ENCODE measurements around the gene HMG20A. TPM values are rescaled to one million over a fixed set of nuclear protein-coding genes. Genes with fewer than 3 reads are reported as not detected.

The HMG20A gene
- total and polyA plus RNA-seq, 10 of the 15 experiments (the other 5 are each of a cell fraction or from before 2014, with no cell fraction given) = 30.0 to 98.7 (median 46.8) TPM

GRCh38 chr15:77470235-77470634 lies 49.5 kb downstream of the HMG20A start:
- in situ Hi-C loops (cut with MboI) = no loop called here
- no peak overlapping the region for H3K9ac ChIP-seq (ENCODE audit: control insufficient read depth, insufficient read depth, low read length)
- peaks cover 4 to 36% of the 10 kb centered on the region in 2 experiments for H3K36me3 ChIP-seq (ENCODE audit: control insufficient read depth in 2 of 2, insufficient read depth in 2 of 2, low read length in 1 of 2)
- ChIA-PET POLR2A (no interaction called here), RAD21 (ENCODE audit: unreplicated experiment) (no interaction called here), SMC1A (ENCODE audit: uncharacterized antibody, unreplicated experiment) (no interaction called here), CTCF (no interaction called here)
- intact Hi-C loops (cut with micrococcal nuclease; ENCODE audit: unreplicated experiment) = no loop called here
- no peak for TF ChIP-seq FOXM1 (IDR thresholded peaks at IDR 0.05; ENCODE audit: low read depth, low read length)
- 0 out of 2 replicates have a peak, but pooled peaks have one; percentile 14 for TF ChIP-seq ATF7 (IDR thresholded peaks at IDR 0.05; ENCODE audit: low read depth)
- no TSS peak for BruUV-seq (replicated peaks)
- DNase-seq (ENCODE audit: low read depth, low spot score) (no peak), FAIRE-seq (no peak), ATAC-seq (no peak)
- no peaks in the 10 kb centered on the region for H3K79me2 ChIP-seq (ENCODE audit: control insufficient read depth, insufficient read depth, low read length)
- no peak overlapping the region for H3K4me2 ChIP-seq (ENCODE audit: control insufficient read depth, insufficient read depth)
- H4K20me1 ChIP-seq (ENCODE audit: control insufficient read depth, insufficient read depth) = no peaks in the 10 kb centered on the region
- H3K27ac ChIP-seq (ENCODE audit: control insufficient read depth, insufficient read depth) = no peak overlapping the region
- no peak overlapping the region for H3K4me3 ChIP-seq
- H3K4me1 ChIP-seq (ENCODE audit: control insufficient read depth, insufficient read depth, low read length) = no peaks in the 10 kb centered on the region; the same call in 1 of the 2 replicates
- H2AFZ ChIP-seq (ENCODE audit: control insufficient read depth, low read depth, low read length) = no peak overlapping the region
- no peaks in the 10 kb centered on the region for H3K27me3 ChIP-seq (replicated peaks in 1 of 2; ENCODE audit: control insufficient read depth in 2 of 2, insufficient read depth in 2 of 2, low read length in 1 of 2)
- no peaks in the 10 kb centered on the region for H3K9me3 ChIP-seq (replicated peaks; ENCODE audit: control insufficient read depth, insufficient read depth, low read length)

DNA sequence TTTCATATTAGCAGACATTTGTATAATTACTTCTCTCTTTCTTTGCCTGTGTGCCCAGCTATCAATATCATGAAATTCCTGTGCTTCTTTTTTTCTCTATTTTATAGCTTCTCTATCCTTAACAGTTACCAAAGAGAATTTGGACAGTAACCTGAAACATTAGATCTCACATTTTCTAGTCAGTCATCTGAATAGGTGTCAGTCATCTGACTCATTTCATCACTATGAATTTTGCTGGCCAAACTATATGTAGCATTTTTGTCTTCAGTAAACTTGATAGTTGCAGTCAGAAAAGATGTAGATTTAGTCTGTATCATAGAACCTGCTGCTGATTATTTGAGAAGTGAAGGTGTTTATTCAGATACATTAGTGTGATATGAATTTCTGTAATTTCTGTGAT lies 52.6 kb downstream of the HMG20A start:
- Histone ChIP-seq H4K20me1 (ENCODE audit: control insufficient read depth, insufficient read depth) (no peaks in the 10 kb centered on the region), H3K9me3 (replicated peaks; ENCODE audit: control insufficient read depth, insufficient read depth, low read length) (no peaks in the 10 kb centered on the region), H3K9ac (ENCODE audit: control insufficient read depth, insufficient read depth, low read length) (no peak overlapping the region), H3K36me3 (ENCODE audit: control insufficient read depth in 2 of 2, insufficient read depth in 2 of 2, low read length in 1 of 2) (peaks cover 9 to 32% of the 10 kb centered on the region in 2 experiments), H3K4me2 (ENCODE audit: control insufficient read depth, insufficient read depth) (no peak overlapping the region), H3K4me3 (no peak overlapping the region), H3K27me3 (replicated peaks in 1 of 2; ENCODE audit: control insufficient read depth in 2 of 2, insufficient read depth in 2 of 2, low read length in 1 of 2) (no peaks in the 10 kb centered on the region), H3K4me1 (ENCODE audit: control insufficient read depth, insufficient read depth, low read length) (no peaks in the 10 kb centered on the region; the same call in 1 of the 2 replicates), H3K79me2 (ENCODE audit: control insufficient read depth, insufficient read depth, low read length) (no peaks in the 10 kb centered on the region), H2AFZ (ENCODE audit: control insufficient read depth, low read depth, low read length) (no peak overlapping the region), H3K27ac (ENCODE audit: control insufficient read depth, insufficient read depth) (no peak overlapping the region)
- DNase-seq (ENCODE audit: low read depth, low spot score) (no peak), FAIRE-seq (no peak), ATAC-seq (no peak)
- ChIA-PET RAD21 (ENCODE audit: unreplicated experiment) (no interaction called here), POLR2A (no interaction called here), SMC1A (ENCODE audit: uncharacterized antibody, unreplicated experiment) (interaction anchor here (0.7 to 1.0 kb wide), 3 partner anchors 43 to 352 kb away, joined by 3 read pairs; partner anchors contain the start of gene HMG20A), CTCF (no interaction called here)
- in situ Hi-C loops (cut with MboI) (no loop called here), intact Hi-C loops (cut with micrococcal nuclease; ENCODE audit: unreplicated experiment) (no loop called here)
- BruUV-seq (replicated peaks) = no TSS peak
- TF ChIP-seq MTA3 (IDR thresholded peaks at IDR 0.05; ENCODE audit: borderline replicate concordance, low read length) (no peak), HDAC2 (IDR thresholded peaks at IDR 0.05) (no peak), BRCA1 (IDR thresholded peaks at IDR 0.05; ENCODE audit: low read depth, low read length) (no peak), PAX5 (IDR thresholded peaks at IDR 0.05; ENCODE audit: borderline replicate concordance, low read depth, low read length) (no peak), YBX1 (IDR thresholded peaks at IDR 0.05) (no peak), CBX5 (IDR thresholded peaks at IDR 0.05; ENCODE audit: low read depth) (no peak), MEF2B (IDR thresholded peaks at IDR 0.05; ENCODE audit: partially characterized antibody, poor library complexity, severe bottlenecking) (no peak), TARDBP (IDR thresholded peaks at IDR 0.05; ENCODE audit: borderline replicate concordance) (no peak), CREM (IDR thresholded peaks at IDR 0.05; ENCODE audit: low read depth) (no peak), FOXK2 (IDR thresholded peaks at IDR 0.05) (no peak), JUNB (IDR thresholded peaks at IDR 0.05) (peak; percentile 44; the same call in 1 of the 2 replicates), EED (IDR thresholded peaks at IDR 0.05; ENCODE audit: low read depth) (no peak), MLLT1 (IDR thresholded peaks at IDR 0.05) (no peak), ATF2 (IDR thresholded peaks at IDR 0.05; ENCODE audit: low read length) (no peak), HDGF (IDR thresholded peaks at IDR 0.05) (no peak)
- TF ChIP-seq, protein P1, sequence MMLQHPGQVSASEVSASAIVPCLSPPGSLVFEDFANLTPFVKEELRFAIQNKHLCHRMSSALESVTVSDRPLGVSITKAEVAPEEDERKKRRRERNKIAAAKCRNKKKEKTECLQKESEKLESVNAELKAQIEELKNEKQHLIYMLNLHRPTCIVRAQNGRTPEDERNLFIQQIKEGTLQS (IDR thresholded peaks at IDR 0.05; ENCODE audit: borderline replicate concordance, extremely low read depth, low read depth, low read length) = no peak
- TF ChIP-seq, protein P2, sequence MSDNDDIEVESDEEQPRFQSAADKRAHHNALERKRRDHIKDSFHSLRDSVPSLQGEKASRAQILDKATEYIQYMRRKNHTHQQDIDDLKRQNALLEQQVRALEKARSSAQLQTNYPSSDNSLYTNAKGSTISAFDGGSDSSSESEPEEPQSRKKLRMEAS (IDR thresholded peaks at IDR 0.05; ENCODE audit: low read depth, low read length) = no peak
